Right lung (tissue), 5 donors: ENCODE results near the gene GAD1. TPM values are rescaled to one million over a fixed set of nuclear protein-coding genes. Genes with fewer than 3 reads are reported as not detected.

Source experiments
- DNase-seq, 2 donors: peaks; one replicate each; pipeline ENCODE4 v3.0.0-alpha.2; 2013
- polyA plus RNA-seq, 5 donors: library from polyadenylated mRNA; unstranded; fragments of 120-200 nt; gene quantifications; one replicate each; pipeline versions ENCODE4 v1.2.1 to v1.2.3, GENCODE V29; 2013; ENCODE audit warnings: inconsistent platforms in 1 of 5, low replicate concordance in 1 of 5; ENCODE audit not compliant: insufficient read length in 5 of 5, insufficient read depth in 1 of 5

Gene GAD1
- polyA plus RNA-seq, 5 donors, result 0.93 to 1.1 (median 0.95) TPM

DNA sequence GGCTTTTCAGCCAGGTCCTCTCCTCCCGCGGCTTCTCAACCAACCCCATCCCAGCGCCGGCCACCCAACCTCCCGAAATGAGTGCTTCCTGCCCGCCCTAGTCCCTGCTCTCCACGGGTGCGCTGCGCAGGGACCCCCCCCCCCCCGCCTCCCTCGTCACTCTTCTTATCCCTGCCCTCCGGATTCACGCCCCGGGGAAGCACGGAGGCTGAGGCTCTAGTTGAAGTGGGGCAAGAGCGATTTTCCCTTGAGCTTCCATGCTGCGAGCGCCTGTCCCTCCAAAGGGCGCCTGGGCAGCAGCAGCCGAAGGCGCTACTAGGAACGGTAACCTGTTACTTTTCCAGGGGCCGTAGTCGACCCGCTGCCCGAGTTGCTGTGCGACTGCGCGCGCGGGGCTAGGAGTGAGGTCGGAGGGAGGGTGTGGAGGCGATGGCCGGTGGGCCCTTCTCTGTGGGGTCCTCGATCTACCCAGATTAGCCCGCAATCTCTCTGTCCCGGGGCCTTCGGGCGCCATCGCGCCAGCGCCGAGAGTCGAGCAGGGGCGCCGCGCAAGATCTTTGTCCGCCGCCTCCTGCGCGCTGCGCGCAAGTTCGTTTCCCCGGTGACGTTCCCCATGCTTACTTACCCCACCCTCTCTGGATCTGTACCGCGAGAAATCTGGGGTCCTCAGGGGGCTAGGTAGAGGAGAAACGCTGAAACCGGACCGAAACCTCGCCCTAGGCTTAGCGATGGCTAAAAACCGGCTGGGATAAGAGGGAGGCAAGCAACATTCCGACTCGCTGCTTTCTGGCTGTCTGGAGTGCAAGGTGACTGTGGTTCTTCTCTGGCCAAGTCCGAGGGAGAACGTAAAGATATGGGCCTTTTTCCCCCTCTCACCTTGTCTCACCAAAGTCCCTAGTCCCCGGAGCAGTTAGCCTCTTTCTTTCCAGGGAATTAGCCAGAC, 677 bp downstream of the GAD1 start:
- no peak for DNase-seq

DNA sequence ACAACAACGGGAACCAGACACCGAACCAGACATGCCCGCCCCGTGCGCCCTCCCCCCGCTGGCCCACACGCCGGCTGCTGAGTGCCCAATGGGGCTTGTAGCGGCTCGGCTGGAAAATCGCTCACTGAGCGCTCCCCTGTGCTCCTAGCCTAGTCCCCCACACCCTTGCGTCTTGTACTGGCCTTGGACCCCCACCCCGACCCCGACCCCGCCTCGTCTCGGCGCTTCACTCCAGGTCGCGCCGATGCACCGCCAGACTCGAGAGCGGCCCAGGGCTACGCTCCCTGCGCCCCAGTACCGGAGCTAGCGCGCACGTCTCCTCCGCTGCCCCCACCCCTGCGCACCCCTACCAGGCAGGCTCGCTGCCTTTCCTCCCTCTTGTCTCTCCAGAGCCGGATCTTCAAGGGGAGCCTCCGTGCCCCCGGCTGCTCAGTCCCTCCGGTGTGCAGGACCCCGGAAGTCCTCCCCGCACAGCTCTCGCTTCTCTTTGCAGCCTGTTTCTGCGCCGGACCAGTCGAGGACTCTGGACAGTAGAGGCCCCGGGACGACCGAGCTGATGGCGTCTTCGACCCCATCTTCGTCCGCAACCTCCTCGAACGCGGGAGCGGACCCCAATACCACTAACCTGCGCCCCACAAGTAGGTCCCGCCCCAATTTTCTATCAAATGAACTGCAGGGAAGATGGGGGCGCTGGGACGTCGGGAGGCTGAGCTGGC, 1.5 kb downstream of the GAD1 start:
- DNase-seq, result no peak

DNA sequence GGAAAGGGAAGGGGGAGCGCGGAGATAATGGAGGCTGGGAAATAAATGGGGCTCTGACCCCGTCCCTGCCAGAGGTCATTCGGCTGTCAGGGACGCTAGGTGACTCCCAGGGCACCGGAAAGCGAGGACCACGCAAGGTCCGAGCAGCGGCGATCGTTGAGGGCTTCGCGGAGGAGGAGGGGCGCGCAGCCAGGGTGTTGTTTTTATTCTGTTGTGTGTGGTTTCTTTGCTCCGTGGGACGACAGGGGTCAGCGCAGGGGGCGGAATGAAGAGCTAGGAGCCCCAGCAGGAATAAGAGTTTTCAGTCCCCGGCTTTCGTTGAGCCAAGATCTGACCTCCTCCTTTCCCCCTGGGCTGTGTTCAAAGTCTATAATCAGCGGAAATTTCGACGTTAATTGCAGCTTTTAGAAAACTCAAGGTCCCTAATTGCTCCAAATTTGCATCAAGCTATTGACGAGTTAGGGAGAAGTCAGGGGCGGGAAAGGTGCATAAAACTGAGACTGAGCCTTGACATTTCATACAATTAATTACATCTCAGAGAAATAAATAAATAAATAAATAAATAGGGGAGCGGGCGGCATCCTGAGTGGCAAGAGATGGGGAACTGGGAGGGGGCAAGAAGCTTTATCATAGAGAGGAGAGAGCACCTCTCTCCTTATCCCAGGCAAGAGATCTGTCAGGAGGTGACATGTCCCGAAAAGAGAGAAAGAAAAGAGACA, 2.2 kb downstream of the GAD1 start:
- no peak for DNase-seq

DNA sequence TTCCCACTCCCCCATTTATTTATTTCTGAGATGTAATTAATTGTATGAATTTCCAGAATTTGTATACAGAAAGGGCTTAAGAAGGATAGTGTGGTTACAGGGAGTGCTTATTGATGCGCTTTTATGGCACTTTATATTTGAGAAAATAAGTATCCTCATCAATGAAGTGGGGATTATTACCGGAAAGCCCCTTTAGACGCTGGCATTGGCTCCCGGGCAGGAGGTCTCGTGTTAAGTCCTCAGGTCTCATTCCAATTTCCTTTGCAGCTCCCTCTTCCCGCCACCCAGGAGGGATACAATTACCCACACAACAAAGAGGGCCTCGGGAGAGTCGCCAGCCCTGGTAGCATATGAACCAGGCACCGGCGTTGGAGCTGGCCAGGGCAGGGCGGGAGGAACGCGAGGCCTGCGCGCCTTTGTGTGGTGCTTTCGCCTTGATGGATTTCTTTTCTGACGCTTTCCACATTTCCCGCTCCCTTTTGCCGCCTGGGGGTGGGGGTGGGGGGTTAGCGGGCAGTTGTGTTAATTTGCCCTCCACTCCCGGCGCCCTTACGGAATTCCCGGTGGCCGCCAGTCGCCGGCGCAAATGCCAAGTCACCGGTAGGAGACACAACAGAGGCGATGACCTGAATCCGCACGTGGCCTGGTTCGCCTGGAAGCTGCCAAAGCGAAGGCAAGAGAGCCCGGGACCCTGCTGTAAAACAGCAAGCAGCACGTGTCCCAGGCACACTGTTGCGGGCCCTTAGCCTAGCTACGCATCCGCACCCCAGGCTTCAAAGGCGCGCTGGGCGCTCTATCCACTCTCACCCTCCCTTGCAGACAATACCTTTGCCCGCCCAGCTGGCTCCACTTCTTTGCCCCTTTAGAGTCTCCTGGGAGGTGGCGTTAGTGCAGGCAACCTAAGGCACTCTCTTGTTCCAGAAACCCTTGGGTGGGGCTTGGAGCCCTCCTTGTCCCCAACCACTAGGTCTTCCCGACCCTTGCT, 3.3 kb downstream of the GAD1 start:
- DNase-seq, result no peak

DNA sequence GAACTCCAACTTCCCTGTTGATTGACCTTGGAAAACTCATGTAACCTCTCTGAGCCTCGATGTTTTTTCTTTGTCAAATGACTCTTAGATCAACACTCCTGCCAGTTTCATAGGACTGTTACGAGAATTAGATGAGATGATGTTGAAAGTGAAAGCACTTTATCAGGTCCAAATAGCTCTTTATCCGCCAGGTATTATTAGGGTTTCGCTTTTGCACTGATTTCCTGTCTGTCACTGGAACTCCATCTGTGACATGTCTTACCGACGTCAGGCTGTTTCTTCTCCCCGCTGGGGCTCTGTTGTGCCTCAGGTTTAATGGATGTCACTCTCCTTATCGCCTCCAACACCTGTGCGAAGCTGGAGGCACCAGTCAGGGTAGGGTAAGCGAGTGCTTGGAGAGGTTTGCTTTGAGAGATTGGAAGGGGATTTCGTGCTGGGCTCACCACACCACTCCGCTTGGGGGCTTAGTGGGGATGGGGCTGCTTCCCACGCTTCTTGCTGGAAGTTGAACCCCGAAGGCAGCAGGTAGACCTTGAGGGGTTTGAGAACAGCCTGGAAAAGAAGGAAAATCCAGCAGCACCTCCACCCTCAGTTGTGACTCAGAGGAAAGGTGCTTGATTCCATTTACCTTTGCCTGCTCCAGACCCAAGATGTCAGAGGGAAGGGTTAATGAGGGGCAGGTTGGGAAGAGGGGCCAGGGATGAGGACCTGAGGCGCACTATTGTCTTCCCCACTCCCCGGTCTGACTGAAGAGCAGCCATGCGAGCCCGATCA, 4.3 kb downstream of the GAD1 start:
- no peak for DNase-seq

DNA sequence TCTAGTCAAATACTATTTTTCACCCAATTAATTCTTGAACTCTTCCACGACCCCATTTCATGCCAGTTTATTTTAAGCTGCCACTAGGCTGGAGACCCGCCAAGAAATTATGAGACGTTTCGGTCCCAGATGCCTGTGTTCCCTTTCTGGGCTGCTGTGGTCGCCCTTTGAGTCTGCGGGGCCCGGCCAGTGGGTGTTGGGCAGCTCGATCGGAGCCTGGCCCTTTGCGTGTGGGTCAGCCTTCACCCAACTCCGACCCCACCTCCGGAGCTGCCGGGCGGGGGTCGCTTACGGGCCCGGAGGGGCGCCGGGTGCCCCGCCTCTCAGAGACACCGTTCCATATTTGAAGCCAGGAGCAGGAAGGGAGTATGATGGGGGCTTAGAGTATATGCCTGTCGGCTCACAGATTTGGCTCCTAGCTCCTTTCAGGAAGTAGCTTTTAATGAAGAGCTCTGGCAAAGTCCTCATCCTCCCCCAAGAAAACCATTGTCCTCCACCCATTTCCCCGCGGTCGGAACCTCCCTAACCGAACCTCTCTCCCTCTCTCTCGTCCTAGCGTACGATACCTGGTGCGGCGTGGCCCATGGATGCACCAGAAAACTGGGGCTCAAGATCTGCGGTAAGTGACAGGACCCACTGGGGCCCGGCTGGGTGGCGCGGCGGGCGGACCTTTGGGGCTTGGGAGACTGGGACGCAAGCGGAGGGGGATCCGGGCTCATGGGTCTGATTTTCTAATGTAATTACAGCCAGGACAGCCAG, 5.0 kb downstream of the GAD1 start:
- no peak for DNase-seq

DNA sequence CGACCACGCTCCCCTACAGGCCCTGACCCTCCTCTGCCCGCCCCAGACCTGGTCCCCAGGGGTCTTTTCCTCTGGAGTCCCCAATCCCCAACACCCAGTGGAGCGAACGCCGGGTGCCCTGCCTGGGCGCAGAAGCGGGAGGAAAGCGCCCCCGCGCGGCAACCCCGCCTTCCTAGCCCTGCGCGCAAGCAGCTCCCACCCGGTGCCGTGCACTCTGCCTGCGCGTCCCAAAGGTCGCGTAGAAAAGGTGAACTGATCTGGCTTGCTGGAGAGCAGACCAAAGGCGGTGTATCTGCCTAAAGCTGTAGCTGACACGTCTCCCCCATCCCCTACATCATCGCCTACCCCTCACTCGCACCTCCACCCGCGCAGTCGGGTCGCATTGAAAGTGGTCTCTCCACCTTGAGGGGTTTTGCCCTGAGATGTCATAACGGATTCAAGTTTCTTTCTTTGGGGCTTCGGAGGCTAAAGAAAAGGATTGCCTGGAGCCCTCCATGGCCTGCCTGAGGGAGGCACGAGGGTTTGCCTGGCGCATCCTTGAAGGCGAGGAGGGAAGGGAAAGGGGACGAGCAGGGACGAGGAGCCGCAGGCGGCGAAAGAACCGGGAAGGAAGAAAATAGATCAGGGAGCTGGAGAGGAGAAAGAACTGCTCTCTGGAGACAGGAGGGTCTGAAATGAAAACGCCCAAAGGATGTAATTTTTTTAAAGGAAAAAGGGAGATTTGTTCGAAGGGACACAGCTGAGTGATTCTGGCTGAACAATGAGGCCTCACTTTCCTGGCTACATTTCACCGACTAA, 5.8 kb downstream of the GAD1 start:
- DNase-seq, result no peak

DNA sequence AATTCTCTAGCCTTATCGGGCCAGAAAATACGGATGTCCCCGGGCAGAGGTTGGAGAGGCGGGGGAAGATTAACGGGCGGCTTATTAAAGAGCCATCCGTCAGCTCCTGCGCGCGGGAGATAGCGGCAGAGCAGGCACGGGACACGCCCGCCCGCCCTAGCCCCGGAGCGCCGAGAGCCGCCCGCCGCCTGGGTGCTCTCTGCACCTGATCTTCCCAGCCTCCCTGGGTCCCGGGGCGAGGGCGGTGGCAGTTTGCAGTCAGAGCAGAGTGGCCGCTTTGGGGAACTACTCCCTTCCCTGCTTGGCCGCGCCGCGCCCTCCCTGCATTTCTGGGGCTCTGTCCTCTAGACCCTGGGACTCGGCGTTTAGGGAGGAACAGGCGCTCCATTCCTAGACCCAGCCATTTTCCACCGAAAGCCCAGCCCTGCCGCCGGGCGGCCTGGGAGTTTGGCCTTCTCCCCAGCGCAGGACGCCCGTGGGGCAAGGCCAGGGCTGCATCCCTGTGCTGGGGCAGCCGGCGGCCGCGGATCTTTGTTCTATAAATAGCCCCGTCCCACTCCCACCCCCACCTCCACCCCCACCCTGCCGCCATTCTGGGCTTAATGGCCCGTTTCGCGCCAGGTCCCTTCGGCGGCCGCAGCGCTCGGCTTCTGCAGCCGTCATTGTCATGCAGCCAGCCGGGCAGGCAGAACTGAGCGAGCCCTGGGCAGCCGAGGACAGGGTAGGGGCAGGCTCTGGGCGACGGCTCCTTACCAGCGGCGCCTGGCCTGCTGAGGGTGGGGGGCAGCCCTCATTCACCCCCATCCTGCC, 6.6 kb downstream of the GAD1 start:
- DNase-seq, result no peak

DNA sequence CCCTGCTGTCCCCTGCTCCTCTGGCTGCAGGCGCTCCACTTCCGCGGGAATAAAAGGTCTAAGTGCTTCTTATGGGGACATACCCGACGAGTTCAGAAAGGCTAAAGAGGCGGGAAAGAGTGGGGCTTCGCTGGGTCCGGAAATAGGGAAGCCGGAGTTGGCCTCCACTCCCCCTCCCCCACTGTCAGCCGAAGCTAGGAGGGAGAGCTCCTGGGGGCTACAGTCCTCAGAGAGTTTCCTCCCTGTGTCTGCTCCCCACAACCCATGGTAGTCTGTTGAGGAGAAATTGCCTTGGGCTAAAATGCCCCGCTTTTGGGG, 7.2 kb downstream of the GAD1 start:
- no peak for DNase-seq

DNA sequence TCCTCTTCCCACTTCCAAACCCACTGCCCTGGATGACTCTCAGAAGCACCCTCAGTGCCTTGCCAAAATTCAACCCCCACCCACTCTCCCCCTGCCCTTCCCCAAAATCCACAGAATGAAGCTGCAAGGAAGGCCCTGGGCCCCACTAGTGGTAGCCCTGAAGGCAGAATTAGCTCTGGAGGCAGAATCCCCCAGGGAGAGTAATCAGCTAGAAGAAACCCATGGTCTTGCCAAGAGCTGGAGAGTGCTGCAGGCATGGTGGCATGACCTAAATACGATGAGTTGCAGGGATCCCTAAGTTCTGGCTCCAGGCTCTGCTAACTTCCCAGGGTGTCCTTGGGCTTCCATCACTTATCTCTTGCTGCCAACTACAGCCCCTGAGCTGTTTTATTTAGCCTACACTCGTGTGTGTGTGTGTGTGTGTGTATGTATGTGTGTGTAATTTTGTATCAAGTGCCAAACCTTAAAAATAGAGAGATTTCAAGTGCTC, 7.9 kb downstream of the GAD1 start:
- DNase-seq, result no peak

DNA sequence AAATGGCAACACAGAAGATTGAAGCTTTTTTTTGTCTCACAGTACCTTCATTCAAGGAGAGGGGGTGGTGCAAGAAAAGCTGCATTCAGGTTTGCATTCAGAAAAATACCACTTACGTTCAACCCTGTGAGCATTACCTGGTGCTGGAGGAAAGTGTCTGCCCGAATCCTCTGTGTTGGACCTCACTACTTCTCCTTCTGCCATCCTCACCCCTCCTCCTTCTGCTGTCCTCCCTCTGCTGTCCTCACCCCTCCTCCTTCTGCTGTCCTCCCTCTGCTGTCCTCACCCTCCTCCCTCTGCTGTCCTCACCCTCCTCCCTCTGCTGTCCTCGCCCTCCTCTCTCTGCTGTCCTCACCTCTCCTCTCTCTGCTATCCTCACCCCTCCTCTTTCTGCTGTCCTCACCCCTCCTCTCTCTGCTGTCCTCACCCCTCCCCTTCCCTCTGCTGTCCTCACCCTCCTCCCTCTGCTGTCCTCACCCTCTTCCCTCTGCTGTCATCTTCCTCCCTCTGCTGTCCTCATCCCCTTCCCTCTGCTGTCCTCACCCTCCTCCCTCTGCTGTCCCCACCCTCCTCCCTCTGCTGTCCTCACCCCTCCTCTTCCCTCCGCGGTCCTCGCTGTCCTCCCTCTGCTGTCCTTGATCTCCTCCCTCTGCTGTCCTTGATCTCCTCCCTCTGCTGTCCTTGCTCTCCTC, 11.3 kb downstream of the GAD1 start:
- DNase-seq, result no peak

DNA sequence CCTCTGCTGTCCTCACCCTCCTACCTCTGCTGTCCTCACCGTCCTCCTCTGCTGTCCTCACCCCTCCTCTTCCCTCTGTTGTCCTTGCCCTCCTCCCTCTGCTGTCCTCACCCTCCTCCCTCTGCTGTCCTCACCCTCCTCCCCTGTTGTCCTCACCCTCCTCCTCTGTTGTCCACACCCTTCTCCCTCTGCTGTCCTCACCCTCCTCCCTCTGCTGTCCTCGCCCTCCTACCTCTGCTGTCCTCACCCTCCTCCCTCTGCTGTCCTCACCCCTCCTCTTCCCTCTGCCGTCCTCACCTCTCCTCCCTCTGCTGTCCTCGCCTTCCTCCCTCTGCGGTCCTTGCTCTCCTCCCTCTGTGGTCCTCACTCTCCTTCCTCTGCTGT, 11.8 kb downstream of the GAD1 start:
- no peak for DNase-seq

DNA sequence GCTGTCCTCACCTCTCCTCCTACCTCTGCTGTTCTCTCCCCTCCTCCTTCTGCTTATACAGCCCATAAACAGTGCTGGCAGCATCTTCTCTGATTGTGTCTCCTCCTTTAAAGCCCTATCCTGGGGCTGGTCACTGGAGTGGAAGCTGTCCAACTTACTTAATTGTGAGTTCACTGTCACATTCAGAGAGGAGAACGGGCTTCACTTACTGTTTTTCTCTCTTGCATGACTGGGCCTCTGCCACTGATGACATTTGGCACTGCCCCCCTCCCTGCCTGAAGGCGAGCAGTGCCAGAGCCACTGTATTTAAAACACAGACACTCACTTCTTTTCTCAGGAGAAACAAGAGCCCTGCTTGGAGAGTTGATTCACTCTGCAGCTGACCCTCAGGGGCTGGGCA, 12.3 kb downstream of the GAD1 start:
- DNase-seq, result no peak

DNA sequence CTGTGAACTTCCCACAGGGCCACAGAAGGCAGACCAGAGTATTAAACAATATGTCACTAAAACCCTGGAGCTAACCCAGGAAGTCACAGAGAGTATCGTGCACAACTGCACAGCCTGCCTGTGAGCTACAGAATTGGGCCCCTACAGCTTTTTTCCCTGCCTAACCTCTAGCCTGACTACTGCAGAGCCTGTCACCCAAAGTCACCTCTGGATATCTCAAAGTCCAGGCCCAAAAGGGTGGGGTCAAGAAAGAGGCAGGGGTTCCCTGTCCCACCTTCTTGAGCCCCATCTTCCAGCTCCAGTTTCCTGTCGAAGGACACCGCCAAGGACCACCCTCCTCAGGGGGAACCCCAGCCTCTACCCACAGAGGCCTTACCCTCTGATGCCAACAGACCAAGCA, 13.5 kb downstream of the GAD1 start:
- DNase-seq, result no peak

DNA sequence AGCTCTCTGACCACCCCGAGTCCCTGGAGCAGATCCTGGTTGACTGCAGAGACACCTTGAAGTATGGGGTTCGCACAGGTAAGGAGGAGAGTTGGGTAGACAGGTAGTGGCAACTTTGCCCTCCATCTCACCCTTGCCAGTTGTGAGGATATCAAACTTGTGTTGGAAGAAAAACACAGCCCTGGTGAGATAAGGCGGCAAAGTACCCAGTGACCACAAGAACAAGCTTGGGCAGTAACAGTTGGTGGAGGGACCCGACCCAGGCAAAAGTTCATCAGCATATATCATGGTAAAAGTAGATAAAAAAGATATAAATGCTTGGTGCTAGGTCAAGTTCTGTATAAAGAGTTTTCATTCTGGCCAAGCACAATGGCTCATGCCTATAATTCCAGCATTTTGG, 14.4 kb downstream of the GAD1 start:
- DNase-seq, result no peak

DNA sequence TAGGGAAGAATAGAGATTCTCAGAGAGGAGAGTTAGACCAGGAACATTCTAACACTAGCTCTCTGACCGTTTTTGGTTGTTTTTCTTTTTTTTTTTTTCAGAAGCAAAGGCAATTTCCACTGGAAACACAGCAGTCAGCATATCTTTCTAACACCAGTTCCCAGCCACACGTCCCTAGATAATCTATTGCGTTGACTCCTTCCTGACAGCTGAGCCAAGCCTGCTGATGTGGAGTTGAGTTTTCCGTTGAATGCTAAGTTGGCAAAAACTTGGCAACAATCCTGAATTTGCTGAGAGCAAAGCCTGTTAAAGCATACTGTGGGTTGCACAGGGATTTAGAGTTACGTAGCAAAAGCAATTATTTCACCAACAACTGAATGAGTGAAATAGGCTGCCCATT, 19.3 kb downstream of the GAD1 start:
- no peak for DNase-seq

DNA sequence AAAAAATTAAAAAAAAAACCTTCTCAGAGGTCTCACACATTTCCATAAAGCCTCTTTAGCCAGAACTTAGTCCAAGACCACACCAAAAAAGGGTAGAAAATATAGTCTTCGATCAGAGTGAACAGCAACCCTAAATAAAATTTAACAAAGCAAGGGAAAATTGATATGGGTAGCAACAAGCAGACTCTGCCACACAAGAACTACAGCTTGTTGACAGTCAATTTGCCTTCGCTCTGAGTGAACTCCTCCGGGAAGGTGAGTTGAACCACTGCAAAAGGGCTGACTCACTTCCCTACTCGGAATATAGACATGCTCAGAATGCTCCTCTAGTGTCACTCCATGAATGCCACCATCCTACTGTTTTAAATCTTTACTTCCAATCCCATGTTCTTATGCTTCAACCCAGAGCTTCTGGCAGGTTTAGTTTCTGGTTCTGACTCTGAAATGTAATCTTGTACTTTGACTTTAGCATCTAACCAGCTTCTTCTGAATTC, 24.1 kb downstream of the GAD1 start:
- no peak for DNase-seq
